Measurements from ENCODE around the gene AQP1. TPM values are rescaled to one million over a fixed set of nuclear protein-coding genes. Genes with fewer than 3 reads are reported as not detected.

Gene AQP1
- total RNA-seq, 3 donors from 2014 or later = 43.0 to 89.6 (median 48.1) TPM

GRCh38 chr7:30925913-30926312 lies 14.3 kb downstream of the AQP1 start:
- intact Hi-C loops (cut with DNase I, micrococcal nuclease) = no loop called here
- no peak for ATAC-seq
- TF ChIP-seq CTCF (IDR thresholded peaks at IDR 0.05) = no peak
- DNase-seq = peak in 1 of 3 donors; percentile 1
- Histone ChIP-seq H3K4me1 (ENCODE audit: low read depth) (no peaks in the 10 kb centered on the region), H3K36me3 (ENCODE audit: low read depth) (no peaks in the 10 kb centered on the region), H3K9me3 (no peaks in the 10 kb centered on the region), H3K4me3 (no peak overlapping the region)

GRCh38 chr7:30926313-30926712 lies 14.7 kb downstream of the AQP1 start:
- Histone ChIP-seq H3K4me1 (ENCODE audit: low read depth) (no peaks in the 10 kb centered on the region), H3K36me3 (ENCODE audit: low read depth) (no peaks in the 10 kb centered on the region), H3K9me3 (no peaks in the 10 kb centered on the region), H3K4me3 (no peak overlapping the region)
- DNase-seq = peak in 2 of 3 donors; percentile 2 to 7
- TF ChIP-seq CTCF (IDR thresholded peaks at IDR 0.05) = no peak
- no peak for ATAC-seq
- intact Hi-C loops (cut with DNase I, micrococcal nuclease) = no loop called here

GRCh38 chr7:30927040-30927439 lies 15.4 kb downstream of the AQP1 start:
- no peak for TF ChIP-seq CTCF (IDR thresholded peaks at IDR 0.05)
- no peak overlapping the region for H3K4me3 ChIP-seq
- peak in 2 of 3 donors; percentile 0 to 19 for DNase-seq
- no peak for ATAC-seq
- H3K4me1 ChIP-seq (ENCODE audit: low read depth) = no peaks in the 10 kb centered on the region
- intact Hi-C loops (cut with DNase I, micrococcal nuclease) = no loop called here
- H3K36me3 ChIP-seq (ENCODE audit: low read depth) = no peaks in the 10 kb centered on the region
- no peaks in the 10 kb centered on the region for H3K9me3 ChIP-seq

GRCh38 chr7:30927559-30927958 lies 15.9 kb downstream of the AQP1 start:
- Histone ChIP-seq H3K4me3 (no peak overlapping the region), H3K9me3 (no peaks in the 10 kb centered on the region), H3K36me3 (ENCODE audit: low read depth) (no peaks in the 10 kb centered on the region), H3K4me1 (ENCODE audit: low read depth) (no peaks in the 10 kb centered on the region)
- DNase-seq (peak in 1 of 3 donors; percentile 22), ATAC-seq (no peak)
- no peak for TF ChIP-seq CTCF (IDR thresholded peaks at IDR 0.05)
- intact Hi-C loops (cut with DNase I, micrococcal nuclease) = no loop called here

GRCh38 chr7:30928254-30928872 lies 16.7 kb downstream of the AQP1 start:
- no peaks in the 10 kb centered on the region for H3K9me3 ChIP-seq

More at GRCh38 chr7:30928254-30928872, 16.7 kb downstream of the AQP1 start:
- Histone ChIP-seq H3K4me3 (no peak overlapping the region), H3K36me3 (ENCODE audit: low read depth) (no peaks in the 10 kb centered on the region), H3K4me1 (ENCODE audit: low read depth) (no peaks in the 10 kb centered on the region)
- TF ChIP-seq CTCF (IDR thresholded peaks at IDR 0.05) = no peak
- ATAC-seq (no peak), DNase-seq (peak in 2 of 3 donors; percentile 0 to 22)
- intact Hi-C loops (cut with DNase I, micrococcal nuclease) = no loop called here
